K562 (cell line): ENCODE measurements around the gene TMED8. TPM values are rescaled to one million over a fixed set of nuclear protein-coding genes. Genes with fewer than 3 reads are reported as not detected.

Experiments
- ARID1B ChIP-seq: fragments of 450-650 bp; IDR thresholded peaks from 2 replicates; pipeline ENCODE4 v1.6.1; 2016; ENCODE audit warnings: antibody characterized with exemption, mild to moderate bottlenecking, inconsistent platforms
- ETV6 ChIP-seq, 3 experiments: fragments of 150-350 bp in 1 of 3; sonication (generic) in 1 of 3; formaldehyde crosslinking in 1 of 3; IDR thresholded peaks; 2 replicates each; pipeline versions ENCODE4 v1.6.1 to v1.8.0; 2014 to 2022; ENCODE audit warnings: borderline replicate concordance in 2 of 3, low read depth in 2 of 3, antibody characterized with exemption in 1 of 3, low read length in 1 of 3, mild to moderate bottlenecking in 1 of 3, missing genetic modification reagents in 1 of 3
- GATA2 ChIP-seq: sonication (generic); formaldehyde crosslinking; IDR thresholded peaks from 2 replicates; pipeline ENCODE4 v1.4.0; 2020; ENCODE audit warnings: mild to moderate bottlenecking, missing genetic modification reagents
- HNRNPK ChIP-seq: fragments of 200-400 bp; formaldehyde crosslinking; IDR thresholded peaks from one replicate; pipeline ENCODE4 v1.6.1; 2018; ENCODE audit warnings: mild to moderate bottlenecking, low read depth, low read length; ENCODE audit not compliant: poor library complexity, severe bottlenecking
- JUND ChIP-seq, 2 experiments: IDR thresholded peaks; 2 replicates in 1 of 2; 3 replicates in 1 of 2; pipeline ENCODE4 v1.6.1; 2011; ENCODE audit warnings: borderline replicate concordance in 2 of 2, low read depth in 2 of 2, low read length in 2 of 2, improper control_type of control experiment in 1 of 2, missing biosample characterization in 1 of 2, missing genetic modification characterization in 1 of 2, missing genetic modification reagents in 1 of 2
- MAZ ChIP-seq, 2 experiments: fragments of 450-650 bp in 1 of 2; sonication (generic) in 1 of 2; formaldehyde crosslinking; IDR thresholded peaks in 1 of 2; conservative IDR thresholded peaks in 1 of 2; 2 replicates each; pipeline versions ENCODE4 v1.4.0 to v1.5.0; 2020; ENCODE audit warnings: mild to moderate bottlenecking in 1 of 2, missing genetic modification reagents in 1 of 2
- MEIS2 ChIP-seq: fragments of 450-650 bp; IDR thresholded peaks from 2 replicates; pipeline ENCODE4 v1.6.1; 2014; ENCODE audit warnings: mild to moderate bottlenecking; ENCODE audit not compliant: partially characterized antibody
- NBN ChIP-seq: fragments of 450-650 bp; IDR thresholded peaks from 2 replicates; pipeline ENCODE4 v1.6.1; 2016; ENCODE audit warnings: low read depth, mild to moderate bottlenecking
- NR2C2 ChIP-seq, 2 experiments: fragments of 200-800 bp in 1 of 2; sonication (Bioruptor generic) in 1 of 2; sonication (generic) in 1 of 2; formaldehyde crosslinking in 1 of 2; IDR thresholded peaks; 2 replicates each; pipeline versions ENCODE4 v1.6.1 to v1.8.0; 2016 to 2022; ENCODE audit warnings: mild to moderate bottlenecking in 1 of 2, missing compliant biosample characterization in 1 of 2, missing genetic modification characterization in 1 of 2, missing genetic modification reagents in 1 of 2
- RBM25 ChIP-seq: fragments of 200-400 bp; formaldehyde crosslinking; IDR thresholded peaks from 2 replicates; pipeline ENCODE4 v1.6.1; 2018; ENCODE audit warnings: low read length, low read depth, moderate library complexity; ENCODE audit not compliant: severe bottlenecking
- RBM39 ChIP-seq: fragments of 200-400 bp; formaldehyde crosslinking; optimal IDR thresholded peaks from 2 replicates; pipeline ENCODE3; 2018; ENCODE audit warnings: low read depth, low read length
- SP2 ChIP-seq: IDR thresholded peaks from 2 replicates; pipeline ENCODE4 v1.6.1; 2011; ENCODE audit warnings: mild to moderate bottlenecking, low read depth, low read length, moderate library complexity; ENCODE audit not compliant: poor library complexity, severe bottlenecking; ENCODE audit errors: extremely low read depth
- TEAD2 ChIP-seq: fragments of 450-650 bp; IDR thresholded peaks from 2 replicates; pipeline ENCODE4 v1.6.1; 2016; ENCODE audit warnings: missing genetic modification characterization, control low read depth, missing compliant biosample characterization
- ZNF197 ChIP-seq: fragments of 200-800 bp; sonication (Bioruptor generic); IDR thresholded peaks from 2 replicates; pipeline ENCODE4 v1.6.1; 2016; ENCODE audit warnings: low read depth, missing genetic modification characterization, missing compliant biosample characterization
- ZNF24 ChIP-seq: fragments of 450-650 bp; IDR thresholded peaks from 2 replicates; pipeline ENCODE4 v1.6.1; 2016
- ZNF561 ChIP-seq: fragments of 450-650 bp; formaldehyde crosslinking; conservative IDR thresholded peaks from 2 replicates; pipeline ENCODE4 v1.4.0; 2020; ENCODE audit warnings: mild to moderate bottlenecking, moderate library complexity
- ZNF57 ChIP-seq: fragments of 450-650 bp; formaldehyde crosslinking; IDR thresholded peaks from 2 replicates; pipeline ENCODE4 v1.4.0; 2020; ENCODE audit warnings: mild to moderate bottlenecking, moderate library complexity
- ZNF696 ChIP-seq: fragments of 250-450 bp; sonication (Bioruptor Pico); conservative IDR thresholded peaks from 2 replicates; pipeline ENCODE4 v1.4.0; 2020; ENCODE audit warnings: mild to moderate bottlenecking, moderate library complexity
- ZNF740 ChIP-seq, 3 experiments: fragments of 200-800 bp in 1 of 3; sonication (Bioruptor generic) in 1 of 3; sonication (generic) in 1 of 3; formaldehyde crosslinking in 1 of 3; IDR thresholded peaks; 2 replicates each; pipeline versions ENCODE4 v1.6.1 to v1.8.0; 2016 to 2022; ENCODE audit warnings: mild to moderate bottlenecking in 2 of 3, missing compliant biosample characterization in 2 of 3, missing genetic modification characterization in 2 of 3, missing genetic modification reagents in 1 of 3
- polyA plus RNA-seq, 8 experiments: library from polyadenylated mRNA; depleted of rRNA in 4 of 8; stranded (reverse) in 5 of 8; unstranded in 3 of 8; fragments of >200 nt; fragmentation: Nextera tagmentation in 2 of 8; fragmentation: Illumina TruSeq in 1 of 8; extraction: Ambion mirVana in 2 of 8; extraction: Trizol in 1 of 8; gene quantifications; 2 replicates each; pipeline versions ENCODE4 v1.2.1 to v1.2.3, GENCODE V29; 2011 to 2014; ENCODE audit warnings: inconsistent platforms in 1 of 8, missing spikeins in 1 of 8
- total RNA-seq, 7 experiments: library from RNA; depleted of rRNA in 6 of 7; stranded (reverse); fragments of >200 nt in 6 of 7; fragmentation: Illumina TruSeq in 2 of 7; extraction: Trizol in 2 of 7; gene quantifications; 2 replicates each; pipeline versions ENCODE4 v1.2.1 to v1.2.3, GENCODE V29; 2011 to 2021; ENCODE audit warnings: low replicate concordance in 1 of 7
- TF ChIP-seq, protein P1 (sequence below): fragments of 250-450 bp; sonication (Bioruptor Pico); IDR thresholded peaks from 2 replicates; pipeline ENCODE4 v1.8.0; 2021; ENCODE audit warnings: moderate library complexity, mild to moderate bottlenecking, inconsistent platforms
- TF ChIP-seq, protein P2 (sequence below): sonication (generic); formaldehyde crosslinking; IDR thresholded peaks from 2 replicates; pipeline ENCODE4 v1.8.1; 2022; ENCODE audit warnings: missing genetic modification reagents

Gene TMED8
- total and polyA plus RNA-seq, 9 of the 15 experiments (the other 6 are each of a cell fraction or from before 2014, with no cell fraction given), result 3.3 to 17.4 (median 12.0) TPM

DNA sequence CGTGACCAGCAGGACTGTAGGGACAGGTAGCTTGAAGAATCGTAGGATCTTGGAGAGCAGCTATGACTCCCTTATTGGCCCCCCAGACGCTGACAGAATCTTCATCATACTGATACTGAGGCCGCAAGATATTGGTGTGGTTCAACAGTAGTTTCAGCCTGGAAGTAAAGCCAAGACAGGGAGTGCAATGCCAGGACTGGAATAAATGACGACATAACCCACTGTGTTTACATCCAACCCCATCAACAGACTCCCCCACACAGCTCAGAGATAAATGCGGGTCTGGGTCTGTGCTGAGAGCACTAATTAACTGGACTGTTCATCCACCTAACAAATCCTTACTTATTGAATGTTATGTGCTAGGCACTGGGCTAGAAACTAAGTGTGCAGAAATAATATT lies 29.8 kb upstream of the TMED8 start (continued):
- TF ChIP-seq RBM39 (no peak), TEAD2 (tag) (no peak), ZNF24 (no peak), NBN (no peak), ZNF696 (CRISPR knock-in tag) (no peak), SP2 (no peak), MEIS2 (peak; percentile 29), ZNF197 (CRISPR knock-in tag) (no peak), ZNF561 (CRISPR knock-in tag) (no peak), ETV6 (IDR thresholded peaks at IDR 0.05; ENCODE audit: borderline replicate concordance in 1 of 2, low read depth in 2 of 2, low read length in 1 of 2) (0 out of 4 replicates have a peak, but pooled peaks of 1 of the 2 experiments have one; percentile 22), ETV6 (CRISPR knock-in tag; IDR thresholded peaks at IDR 0.05; ENCODE audit: borderline replicate concordance) (no peak), MAZ (CRISPR knock-in tag; conservative IDR thresholded peaks at IDR 0.05 in 1 of 2, IDR thresholded peaks at IDR 0.05 in 1 of 2) (no peak), NR2C2 (CRISPR knock-in tag; IDR thresholded peaks at IDR 0.05) (no peak), NR2C2 (tag; IDR thresholded peaks at IDR 0.05) (no peak), ZNF57 (CRISPR knock-in tag) (no peak), RBM25 (no peak), JUND (IDR thresholded peaks at IDR 0.05; ENCODE audit: borderline replicate concordance, low read depth, low read length) (no peak; the same call in 1 of the 2 replicates), JUND (tag; IDR thresholded peaks at IDR 0.05; ENCODE audit: borderline replicate concordance, low read depth, low read length) (no peak), GATA2 (CRISPR knock-in tag) (peak; percentile 43; the same call in 1 of the 2 replicates), ARID1B (no peak), HNRNPK (no peak), ZNF740 (CRISPR knock-in tag; IDR thresholded peaks at IDR 0.05) (no peak), ZNF740 (tag; IDR thresholded peaks at IDR 0.05) (no peak)
- TF ChIP-seq, protein P1, sequence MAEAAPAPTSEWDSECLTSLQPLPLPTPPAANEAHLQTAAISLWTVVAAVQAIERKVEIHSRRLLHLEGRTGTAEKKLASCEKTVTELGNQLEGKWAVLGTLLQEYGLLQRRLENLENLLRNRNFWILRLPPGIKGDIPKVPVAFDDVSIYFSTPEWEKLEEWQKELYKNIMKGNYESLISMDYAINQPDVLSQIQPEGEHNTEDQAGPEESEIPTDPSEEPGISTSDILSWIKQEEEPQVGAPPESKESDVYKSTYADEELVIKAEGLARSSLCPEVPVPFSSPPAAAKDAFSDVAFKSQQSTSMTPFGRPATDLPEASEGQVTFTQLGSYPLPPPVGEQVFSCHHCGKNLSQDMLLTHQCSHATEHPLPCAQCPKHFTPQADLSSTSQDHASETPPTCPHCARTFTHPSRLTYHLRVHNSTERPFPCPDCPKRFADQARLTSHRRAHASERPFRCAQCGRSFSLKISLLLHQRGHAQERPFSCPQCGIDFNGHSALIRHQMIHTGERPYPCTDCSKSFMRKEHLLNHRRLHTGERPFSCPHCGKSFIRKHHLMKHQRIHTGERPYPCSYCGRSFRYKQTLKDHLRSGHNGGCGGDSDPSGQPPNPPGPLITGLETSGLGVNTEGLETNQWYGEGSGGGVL (CRISPR knock-in tag), result no peak
- TF ChIP-seq, protein P2, sequence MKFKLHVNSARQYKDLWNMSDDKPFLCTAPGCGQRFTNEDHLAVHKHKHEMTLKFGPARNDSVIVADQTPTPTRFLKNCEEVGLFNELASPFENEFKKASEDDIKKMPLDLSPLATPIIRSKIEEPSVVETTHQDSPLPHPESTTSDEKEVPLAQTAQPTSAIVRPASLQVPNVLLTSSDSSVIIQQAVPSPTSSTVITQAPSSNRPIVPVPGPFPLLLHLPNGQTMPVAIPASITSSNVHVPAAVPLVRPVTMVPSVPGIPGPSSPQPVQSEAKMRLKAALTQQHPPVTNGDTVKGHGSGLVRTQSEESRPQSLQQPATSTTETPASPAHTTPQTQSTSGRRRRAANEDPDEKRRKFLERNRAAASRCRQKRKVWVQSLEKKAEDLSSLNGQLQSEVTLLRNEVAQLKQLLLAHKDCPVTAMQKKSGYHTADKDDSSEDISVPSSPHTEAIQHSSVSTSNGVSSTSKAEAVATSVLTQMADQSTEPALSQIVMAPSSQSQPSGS (CRISPR knock-in tag), result no peak
